ENCODE measurements around the gene BCAR3. TPM values are rescaled to one million over a fixed set of nuclear protein-coding genes. Genes with fewer than 3 reads are reported as not detected.

BCAR3 gene
- total and polyA plus RNA-seq, 2 experiments from 2014 or later: 22.6 to 23.7 TPM

GRCh38 chr1:93552741-93553455 lies 128.7 kb downstream of the BCAR3 start:
- Histone ChIP-seq H3K4me3 (no peak overlapping the region), H3K9me3 (ENCODE audit: low read depth) (no peaks in the 10 kb centered on the region), H2AFZ (no peak overlapping the region), H3K27me3 (no peaks in the 10 kb centered on the region), H3K27ac (peak overlapping the region; percentile 2), H3K79me2 (peaks cover 3% of the 10 kb centered on the region), H3K9me2 (replicated peaks; ENCODE audit: insufficient read depth) (no peaks in the 10 kb centered on the region), H3K4me1 (ENCODE audit: insufficient read depth) (peaks cover 32% of the 10 kb centered on the region), H3K36me3 (replicated peaks; ENCODE audit: insufficient read depth, low read depth) (no peaks in the 10 kb centered on the region), H3K4me2 (peak overlapping the region; percentile 0), H4K20me1 (ENCODE audit: insufficient read depth, poor library complexity, severe bottlenecking) (no peaks in the 10 kb centered on the region)
- no peak for DNase-seq (ENCODE audit: low spot score)
- WGBS (ENCODE audit: low lambda C conversion rate, missing lambda C conversion rate): 34% methylated on average over 9 of the region's 9 CpGs
- TF ChIP-seq EZH2phosphoT487 (IDR thresholded peaks at IDR 0.05; ENCODE audit: low read depth, severe bottlenecking, unreplicated experiment): no peak
- no peak for TF ChIP-seq CTCF (IDR thresholded peaks at IDR 0.05; ENCODE audit: poor library complexity)
- TF ChIP-seq EZH2 (IDR thresholded peaks at IDR 0.05; ENCODE audit: borderline replicate concordance): no peak

DNA sequence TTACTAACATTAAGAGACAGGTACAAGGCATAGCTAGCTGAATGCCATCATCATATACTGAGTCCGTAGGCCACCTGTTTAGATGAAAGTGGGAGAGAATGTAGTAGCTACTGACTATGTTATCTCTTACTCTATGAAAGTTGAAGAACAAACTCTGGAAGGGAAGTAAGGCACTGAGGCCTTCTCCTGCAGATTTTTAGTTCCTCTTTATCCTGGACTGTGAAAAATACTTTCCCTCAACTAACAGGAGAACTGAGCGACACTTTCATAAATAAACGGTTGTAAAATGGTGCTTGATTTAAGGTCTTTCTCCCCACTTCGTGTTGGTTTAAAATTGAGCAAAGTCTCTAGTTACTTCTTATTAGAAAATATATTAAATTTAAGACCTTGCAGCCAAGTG lies 131.8 kb downstream of the BCAR3 start:
- no peak overlapping the region for H3K27ac ChIP-seq
- no peak overlapping the region for H3K4me3 ChIP-seq
- H3K79me2 ChIP-seq: no peaks in the 10 kb centered on the region
- H2AFZ ChIP-seq: no peak overlapping the region
- H3K9me2 ChIP-seq (replicated peaks; ENCODE audit: insufficient read depth): no peaks in the 10 kb centered on the region
- no peak overlapping the region for H3K4me2 ChIP-seq
- peaks cover 30% of the 10 kb centered on the region for H3K4me1 ChIP-seq (ENCODE audit: insufficient read depth)
- H4K20me1 ChIP-seq (ENCODE audit: insufficient read depth, poor library complexity, severe bottlenecking): no peaks in the 10 kb centered on the region
- DNase-seq (ENCODE audit: low spot score): no peak
- H3K27me3 ChIP-seq: no peaks in the 10 kb centered on the region
- H3K36me3 ChIP-seq (replicated peaks; ENCODE audit: insufficient read depth, low read depth): no peaks in the 10 kb centered on the region
- 96% methylated on average over 4 of the region's 4 CpGs for WGBS (ENCODE audit: low lambda C conversion rate, missing lambda C conversion rate)
- TF ChIP-seq CTCF (IDR thresholded peaks at IDR 0.05; ENCODE audit: poor library complexity) (no peak), EZH2phosphoT487 (IDR thresholded peaks at IDR 0.05; ENCODE audit: low read depth, severe bottlenecking, unreplicated experiment) (no peak), EZH2 (IDR thresholded peaks at IDR 0.05; ENCODE audit: borderline replicate concordance) (no peak)
- H3K9me3 ChIP-seq (ENCODE audit: low read depth): no peaks in the 10 kb centered on the region

GRCh38 chr1:93549131-93549530 lies 132.5 kb downstream of the BCAR3 start:
- Histone ChIP-seq H2AFZ (no peak overlapping the region), H3K79me2 (no peaks in the 10 kb centered on the region), H3K4me2 (no peak overlapping the region), H4K20me1 (ENCODE audit: insufficient read depth, poor library complexity, severe bottlenecking) (no peaks in the 10 kb centered on the region), H3K27me3 (no peaks in the 10 kb centered on the region), H3K4me3 (no peak overlapping the region), H3K27ac (no peak overlapping the region), H3K36me3 (replicated peaks; ENCODE audit: insufficient read depth, low read depth) (no peaks in the 10 kb centered on the region), H3K9me3 (ENCODE audit: low read depth) (no peaks in the 10 kb centered on the region), H3K9me2 (replicated peaks; ENCODE audit: insufficient read depth) (no peaks in the 10 kb centered on the region), H3K4me1 (ENCODE audit: insufficient read depth) (peaks cover 25% of the 10 kb centered on the region)
- 100% methylated on average over 1 of the region's 1 CpG for WGBS (ENCODE audit: low lambda C conversion rate, missing lambda C conversion rate)
- no peak for DNase-seq (ENCODE audit: low spot score)
- TF ChIP-seq CTCF (IDR thresholded peaks at IDR 0.05; ENCODE audit: poor library complexity): no peak
- TF ChIP-seq EZH2phosphoT487 (IDR thresholded peaks at IDR 0.05; ENCODE audit: low read depth, severe bottlenecking, unreplicated experiment): no peak
- TF ChIP-seq EZH2 (IDR thresholded peaks at IDR 0.05; ENCODE audit: borderline replicate concordance): no peak
